HEK293 (cell line): Measurements from ENCODE around the gene SRMS.

ENCODE experiments used
- CTCF ChIA-PET: fragments of 350-600 bp; formaldehyde crosslinking; extraction: SDS; loops from one replicate; lab custom pipeline; 2021; ENCODE audit warnings: antibody characterized with exemption; lab: Yijun Ruan, JAX
- POLR2A ChIA-PET: fragments of 300-600 bp; formaldehyde crosslinking; extraction: SDS; loops from one replicate; lab custom pipeline; 2020; ENCODE audit warnings: antibody characterized with exemption, inconsistent platforms; lab: Yijun Ruan, JAX
- H3K27ac ChIP-seq: fragments of 200-500 bp; sonication (Bioruptor generic); 2 replicates; pipeline ENCODE4 v1.5.1; 2014; ENCODE audit warnings: low read depth, low read length, control low read depth, inconsistent platforms; ENCODE audit errors: extremely low read depth
- H3K36me3 ChIP-seq, 2 experiments: fragments of 200-500 bp in 1 of 2; sonication (Bioruptor generic) in 1 of 2; 1 replicate in 1 of 2; 2 replicates in 1 of 2; pipeline ENCODE4 v1.5.1; 2014 to 2017; ENCODE audit warnings: inconsistent platforms in 2 of 2, low read length in 2 of 2; ENCODE audit not compliant: control insufficient read depth in 2 of 2, insufficient read depth in 1 of 2
- H3K4me1 ChIP-seq: fragments of 200-500 bp; sonication (Bioruptor generic); 2 replicates; pipeline ENCODE4 v1.5.1; 2014; ENCODE audit warnings: mild to moderate bottlenecking, low read length, inconsistent platforms; ENCODE audit not compliant: control insufficient read depth, insufficient read depth
- H3K4me3 ChIP-seq: 2 replicates; pipeline ENCODE4 v1.5.1; 2011; ENCODE audit warnings: low read depth, mild to moderate bottlenecking, control low read depth, low read length, moderate library complexity
- H3K9me3 ChIP-seq: fragments of 200-500 bp; sonication (Bioruptor generic); 2 replicates; pipeline ENCODE4 v1.5.1; 2014; ENCODE audit warnings: low read depth, low read length, inconsistent platforms; ENCODE audit not compliant: control insufficient read depth, insufficient read depth
- GLIS1 ChIP-seq: fragments of 450-650 bp; formaldehyde crosslinking; IDR thresholded peaks from 2 replicates; pipeline ENCODE4 v1.5.1; 2016; ENCODE audit warnings: missing biosample characterization, missing genetic modification characterization
- KLF1 ChIP-seq: fragments of 450-650 bp; formaldehyde crosslinking; IDR thresholded peaks from 2 replicates; pipeline ENCODE4 v1.5.1; 2016; ENCODE audit warnings: missing biosample characterization, missing genetic modification characterization
- MYNN ChIP-seq: fragments of 450-650 bp; formaldehyde crosslinking; IDR thresholded peaks from 2 replicates; pipeline ENCODE4 v1.5.1; 2016; ENCODE audit warnings: missing biosample characterization, missing genetic modification characterization, borderline replicate concordance
- YY1 ChIP-seq: fragments of 450-650 bp; formaldehyde crosslinking; IDR thresholded peaks from 2 replicates; pipeline ENCODE4 v1.5.1; 2018; ENCODE audit warnings: missing biosample characterization, missing genetic modification characterization
- ZNF140 ChIP-seq: fragments of 450-650 bp; formaldehyde crosslinking; IDR thresholded peaks from 2 replicates; pipeline ENCODE4 v1.5.1; 2016; ENCODE audit warnings: missing biosample characterization, missing genetic modification characterization
- ZNF16 ChIP-seq: fragments of 450-650 bp; formaldehyde crosslinking; IDR thresholded peaks from 2 replicates; pipeline ENCODE4 v1.5.1; 2016; ENCODE audit warnings: low read depth, missing biosample characterization, missing genetic modification characterization
- ZNF184 ChIP-seq: fragments of 450-650 bp; IDR thresholded peaks from 2 replicates; pipeline ENCODE4 v1.5.1; 2018; ENCODE audit warnings: missing biosample characterization, mild to moderate bottlenecking, missing genetic modification characterization
- ZNF202 ChIP-seq: fragments of 450-650 bp; formaldehyde crosslinking; IDR thresholded peaks from 2 replicates; pipeline ENCODE4 v1.5.1; 2016; ENCODE audit warnings: missing biosample characterization, missing genetic modification characterization, borderline replicate concordance
- ZNF266 ChIP-seq: fragments of 450-650 bp; formaldehyde crosslinking; IDR thresholded peaks from 2 replicates; pipeline ENCODE4 v1.5.1; 2016; ENCODE audit warnings: missing biosample characterization, missing genetic modification characterization, low read depth
- ZNF549 ChIP-seq: fragments of 450-650 bp; IDR thresholded peaks from 2 replicates; pipeline ENCODE4 v1.5.1; 2018; ENCODE audit warnings: missing biosample characterization, missing genetic modification characterization, mild to moderate bottlenecking, inconsistent platforms, moderate library complexity
- ZNF585B ChIP-seq: fragments of 450-650 bp; formaldehyde crosslinking; IDR thresholded peaks from 2 replicates; pipeline ENCODE4 v1.5.1; 2016; ENCODE audit warnings: missing biosample characterization, missing genetic modification characterization
- ZNF600 ChIP-seq: fragments of 450-650 bp; formaldehyde crosslinking; IDR thresholded peaks from 2 replicates; pipeline ENCODE4 v1.5.1; 2016; ENCODE audit warnings: missing biosample characterization, missing genetic modification characterization
- ZNF791 ChIP-seq: fragments of 450-650 bp; formaldehyde crosslinking; IDR thresholded peaks from 2 replicates; pipeline ENCODE4 v1.5.1; 2016; ENCODE audit warnings: missing biosample characterization, missing genetic modification characterization
- TF ChIP-seq, protein P1 (sequence below): fragments of 450-650 bp; formaldehyde crosslinking; IDR thresholded peaks from 2 replicates; pipeline ENCODE4 v1.5.1; 2017; ENCODE audit warnings: missing biosample characterization, missing genetic modification characterization
- TF ChIP-seq, protein P2 (sequence below): fragments of 450-650 bp; formaldehyde crosslinking; optimal IDR thresholded peaks from 2 replicates; pipeline ENCODE3; 2016; ENCODE audit warnings: missing biosample characterization, mild to moderate bottlenecking, missing genetic modification characterization
- TF ChIP-seq, protein P3 (sequence below): fragments of 450-650 bp; formaldehyde crosslinking; IDR thresholded peaks from 2 replicates; pipeline ENCODE4 v1.5.1; 2016; ENCODE audit warnings: missing biosample characterization, missing genetic modification characterization
- TF ChIP-seq, protein P4 (sequence below): fragments of 450-650 bp; formaldehyde crosslinking; conservative IDR thresholded peaks from 2 replicates; pipeline ENCODE4 v1.5.1; 2016; ENCODE audit warnings: low read depth, missing biosample characterization, missing genetic modification characterization
- TF ChIP-seq, protein P5 (sequence below): fragments of 450-650 bp; formaldehyde crosslinking; IDR thresholded peaks from 2 replicates; pipeline ENCODE4 v1.5.1; 2016; ENCODE audit warnings: missing biosample characterization, missing genetic modification characterization
- TF ChIP-seq, protein P6 (sequence below): fragments of 450-650 bp; formaldehyde crosslinking; IDR thresholded peaks from 2 replicates; pipeline ENCODE4 v1.5.1; 2017; ENCODE audit warnings: missing biosample characterization, missing genetic modification characterization
- TF ChIP-seq, protein P7 (sequence below): fragments of 450-650 bp; formaldehyde crosslinking; IDR thresholded peaks from 2 replicates; pipeline ENCODE4 v1.5.1; 2016; ENCODE audit warnings: missing biosample characterization, missing genetic modification characterization

SRMS gene

DNA sequence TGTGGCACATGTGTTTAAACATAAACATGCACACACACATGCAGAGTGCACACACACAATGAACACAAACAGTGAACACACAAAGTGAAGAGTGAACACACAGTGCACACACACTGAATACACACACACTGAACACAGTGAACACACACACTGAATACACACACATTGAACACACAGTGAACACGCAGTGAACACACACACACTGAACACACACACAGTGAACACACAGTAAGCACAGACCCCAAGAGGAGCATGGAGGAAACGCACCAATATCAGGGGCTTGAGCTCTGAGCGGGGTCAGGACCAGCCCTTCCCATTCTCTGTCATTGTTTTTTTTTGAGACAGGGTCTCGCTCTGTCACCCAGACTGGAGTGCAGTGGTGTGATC is 43.6 kb upstream of the SRMS start:
- ChIA-PET CTCF (interaction anchor here (0.6 kb wide), 1 partner anchor 289 kb away, joined by 3 read pairs; no protein-coding TSS in a partner anchor), POLR2A (interaction anchor here (0.9 kb wide), 1 partner anchor 21 kb away, joined by 3 read pairs; no protein-coding TSS in a partner anchor)
- TF ChIP-seq, protein P1, sequence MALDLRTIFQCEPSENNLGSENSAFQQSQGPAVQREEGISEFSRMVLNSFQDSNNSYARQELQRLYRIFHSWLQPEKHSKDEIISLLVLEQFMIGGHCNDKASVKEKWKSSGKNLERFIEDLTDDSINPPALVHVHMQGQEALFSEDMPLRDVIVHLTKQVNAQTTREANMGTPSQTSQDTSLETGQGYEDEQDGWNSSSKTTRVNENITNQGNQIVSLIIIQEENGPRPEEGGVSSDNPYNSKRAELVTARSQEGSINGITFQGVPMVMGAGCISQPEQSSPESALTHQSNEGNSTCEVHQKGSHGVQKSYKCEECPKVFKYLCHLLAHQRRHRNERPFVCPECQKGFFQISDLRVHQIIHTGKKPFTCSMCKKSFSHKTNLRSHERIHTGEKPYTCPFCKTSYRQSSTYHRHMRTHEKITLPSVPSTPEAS (tag by site-specific recombination): peak; percentile 88
- TF ChIP-seq GLIS1 (tag by site-specific recombination): no peak
- TF ChIP-seq, protein P2, sequence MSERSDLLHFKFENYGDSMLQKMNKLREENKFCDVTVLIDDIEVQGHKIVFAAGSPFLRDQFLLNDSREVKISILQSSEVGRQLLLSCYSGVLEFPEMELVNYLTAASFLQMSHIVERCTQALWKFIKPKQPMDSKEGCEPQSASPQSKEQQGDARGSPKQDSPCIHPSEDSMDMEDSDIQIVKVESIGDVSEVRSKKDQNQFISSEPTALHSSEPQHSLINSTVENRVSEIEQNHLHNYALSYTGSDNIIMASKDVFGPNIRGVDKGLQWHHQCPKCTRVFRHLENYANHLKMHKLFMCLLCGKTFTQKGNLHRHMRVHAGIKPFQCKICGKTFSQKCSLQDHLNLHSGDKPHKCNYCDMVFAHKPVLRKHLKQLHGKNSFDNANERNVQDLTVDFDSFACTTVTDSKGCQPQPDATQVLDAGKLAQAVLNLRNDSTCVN (tag by site-specific recombination): no peak
- H3K27ac ChIP-seq: no peak overlapping the region
- no peaks in the 10 kb centered on the region for H3K4me1 ChIP-seq
- no peaks in the 10 kb centered on the region for H3K9me3 ChIP-seq
- H3K4me3 ChIP-seq: no peak overlapping the region
- H3K36me3 ChIP-seq: peaks cover 0 to 45% of the 10 kb centered on the region in 2 experiments; a peak in 2 of 3 replicates

DNA sequence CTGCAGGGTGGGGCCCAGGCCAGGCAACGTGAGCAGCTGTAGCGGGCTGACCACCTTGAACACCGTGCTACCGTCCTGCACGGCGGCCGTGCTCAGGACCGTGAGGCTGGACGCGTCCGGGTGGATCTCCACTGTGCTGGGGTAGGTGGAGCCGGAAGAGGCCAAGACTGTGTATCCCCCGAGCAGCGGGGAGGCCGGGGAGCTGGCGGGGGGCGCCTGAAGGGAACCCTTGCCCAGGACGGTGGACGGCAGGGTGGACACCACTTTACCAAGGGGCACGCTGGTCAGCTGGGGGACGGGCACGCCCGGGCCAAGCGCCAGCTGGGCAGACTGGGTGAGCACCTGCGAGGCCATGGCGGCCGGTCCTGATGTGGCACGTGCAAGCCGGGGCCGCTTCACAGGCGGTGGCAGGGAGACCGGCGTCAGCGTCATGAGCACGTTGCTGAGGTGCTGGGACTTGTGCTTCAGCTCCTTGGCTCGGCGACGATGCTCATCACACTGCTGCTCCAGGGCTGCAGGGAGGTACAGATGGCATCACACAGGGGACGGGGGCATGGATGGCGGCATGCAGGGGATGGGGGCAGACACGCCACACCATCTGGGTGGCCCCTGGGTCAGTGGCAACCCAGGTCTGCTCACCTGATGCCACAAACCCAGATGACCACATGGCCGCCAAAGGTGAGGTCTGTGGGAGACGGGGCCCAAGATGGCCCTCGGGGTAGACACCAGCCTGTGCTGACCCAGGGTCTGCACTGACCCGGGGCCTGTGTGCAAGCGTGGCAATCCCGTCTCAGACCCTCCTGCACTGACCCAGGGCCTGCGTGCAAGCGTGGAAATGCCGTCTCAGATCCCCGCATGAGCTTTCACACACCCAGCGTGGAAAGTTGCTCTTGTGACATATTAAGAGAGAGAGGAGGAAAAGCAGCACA is 42.9 kb upstream of the SRMS start:
- TF ChIP-seq ZNF791 (tag by site-specific recombination) (no peak), ZNF202 (tag by site-specific recombination) (no peak), ZNF184 (no peak), ZNF140 (tag by site-specific recombination) (no peak), ZNF549 (tag by site-specific recombination) (no peak), YY1 (no peak), MYNN (no peak), ZNF16 (no peak), KLF1 (tag by site-specific recombination) (no peak), ZNF585B (no peak), ZNF266 (tag by site-specific recombination) (no peak), ZNF600 (no peak)
- TF ChIP-seq, protein P3, sequence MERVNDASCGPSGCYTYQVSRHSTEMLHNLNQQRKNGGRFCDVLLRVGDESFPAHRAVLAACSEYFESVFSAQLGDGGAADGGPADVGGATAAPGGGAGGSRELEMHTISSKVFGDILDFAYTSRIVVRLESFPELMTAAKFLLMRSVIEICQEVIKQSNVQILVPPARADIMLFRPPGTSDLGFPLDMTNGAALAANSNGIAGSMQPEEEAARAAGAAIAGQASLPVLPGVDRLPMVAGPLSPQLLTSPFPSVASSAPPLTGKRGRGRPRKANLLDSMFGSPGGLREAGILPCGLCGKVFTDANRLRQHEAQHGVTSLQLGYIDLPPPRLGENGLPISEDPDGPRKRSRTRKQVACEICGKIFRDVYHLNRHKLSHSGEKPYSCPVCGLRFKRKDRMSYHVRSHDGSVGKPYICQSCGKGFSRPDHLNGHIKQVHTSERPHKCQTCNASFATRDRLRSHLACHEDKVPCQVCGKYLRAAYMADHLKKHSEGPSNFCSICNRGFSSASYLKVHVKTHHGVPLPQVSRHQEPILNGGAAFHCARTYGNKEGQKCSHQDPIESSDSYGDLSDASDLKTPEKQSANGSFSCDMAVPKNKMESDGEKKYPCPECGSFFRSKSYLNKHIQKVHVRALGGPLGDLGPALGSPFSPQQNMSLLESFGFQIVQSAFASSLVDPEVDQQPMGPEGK (tag by site-specific recombination): no peak
- TF ChIP-seq, protein P4, sequence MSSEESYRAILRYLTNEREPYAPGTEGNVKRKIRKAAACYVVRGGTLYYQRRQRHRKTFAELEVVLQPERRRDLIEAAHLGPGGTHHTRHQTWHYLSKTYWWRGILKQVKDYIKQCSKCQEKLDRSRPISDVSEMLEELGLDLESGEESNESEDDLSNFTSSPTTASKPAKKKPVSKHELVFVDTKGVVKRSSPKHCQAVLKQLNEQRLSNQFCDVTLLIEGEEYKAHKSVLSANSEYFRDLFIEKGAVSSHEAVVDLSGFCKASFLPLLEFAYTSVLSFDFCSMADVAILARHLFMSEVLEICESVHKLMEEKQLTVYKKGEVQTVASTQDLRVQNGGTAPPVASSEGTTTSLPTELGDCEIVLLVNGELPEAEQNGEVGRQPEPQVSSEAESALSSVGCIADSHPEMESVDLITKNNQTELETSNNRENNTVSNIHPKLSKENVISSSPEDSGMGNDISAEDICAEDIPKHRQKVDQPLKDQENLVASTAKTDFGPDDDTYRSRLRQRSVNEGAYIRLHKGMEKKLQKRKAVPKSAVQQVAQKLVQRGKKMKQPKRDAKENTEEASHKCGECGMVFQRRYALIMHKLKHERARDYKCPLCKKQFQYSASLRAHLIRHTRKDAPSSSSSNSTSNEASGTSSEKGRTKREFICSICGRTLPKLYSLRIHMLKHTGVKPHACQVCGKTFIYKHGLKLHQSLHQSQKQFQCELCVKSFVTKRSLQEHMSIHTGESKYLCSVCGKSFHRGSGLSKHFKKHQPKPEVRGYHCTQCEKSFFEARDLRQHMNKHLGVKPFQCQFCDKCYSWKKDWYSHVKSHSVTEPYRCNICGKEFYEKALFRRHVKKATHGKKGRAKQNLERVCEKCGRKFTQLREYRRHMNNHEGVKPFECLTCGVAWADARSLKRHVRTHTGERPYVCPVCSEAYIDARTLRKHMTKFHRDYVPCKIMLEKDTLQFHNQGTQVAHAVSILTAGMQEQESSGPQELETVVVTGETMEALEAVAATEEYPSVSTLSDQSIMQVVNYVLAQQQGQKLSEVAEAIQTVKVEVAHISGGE (tag by site-specific recombination): no peak
- TF ChIP-seq, protein P5, sequence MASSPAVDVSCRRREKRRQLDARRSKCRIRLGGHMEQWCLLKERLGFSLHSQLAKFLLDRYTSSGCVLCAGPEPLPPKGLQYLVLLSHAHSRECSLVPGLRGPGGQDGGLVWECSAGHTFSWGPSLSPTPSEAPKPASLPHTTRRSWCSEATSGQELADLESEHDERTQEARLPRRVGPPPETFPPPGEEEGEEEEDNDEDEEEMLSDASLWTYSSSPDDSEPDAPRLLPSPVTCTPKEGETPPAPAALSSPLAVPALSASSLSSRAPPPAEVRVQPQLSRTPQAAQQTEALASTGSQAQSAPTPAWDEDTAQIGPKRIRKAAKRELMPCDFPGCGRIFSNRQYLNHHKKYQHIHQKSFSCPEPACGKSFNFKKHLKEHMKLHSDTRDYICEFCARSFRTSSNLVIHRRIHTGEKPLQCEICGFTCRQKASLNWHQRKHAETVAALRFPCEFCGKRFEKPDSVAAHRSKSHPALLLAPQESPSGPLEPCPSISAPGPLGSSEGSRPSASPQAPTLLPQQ (tag by site-specific recombination): no peak
- TF ChIP-seq, protein P6, sequence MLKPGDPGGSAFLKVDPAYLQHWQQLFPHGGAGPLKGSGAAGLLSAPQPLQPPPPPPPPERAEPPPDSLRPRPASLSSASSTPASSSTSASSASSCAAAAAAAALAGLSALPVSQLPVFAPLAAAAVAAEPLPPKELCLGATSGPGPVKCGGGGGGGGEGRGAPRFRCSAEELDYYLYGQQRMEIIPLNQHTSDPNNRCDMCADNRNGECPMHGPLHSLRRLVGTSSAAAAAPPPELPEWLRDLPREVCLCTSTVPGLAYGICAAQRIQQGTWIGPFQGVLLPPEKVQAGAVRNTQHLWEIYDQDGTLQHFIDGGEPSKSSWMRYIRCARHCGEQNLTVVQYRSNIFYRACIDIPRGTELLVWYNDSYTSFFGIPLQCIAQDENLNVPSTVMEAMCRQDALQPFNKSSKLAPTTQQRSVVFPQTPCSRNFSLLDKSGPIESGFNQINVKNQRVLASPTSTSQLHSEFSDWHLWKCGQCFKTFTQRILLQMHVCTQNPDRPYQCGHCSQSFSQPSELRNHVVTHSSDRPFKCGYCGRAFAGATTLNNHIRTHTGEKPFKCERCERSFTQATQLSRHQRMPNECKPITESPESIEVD (tag by site-specific recombination): no peak
- TF ChIP-seq, protein P7, sequence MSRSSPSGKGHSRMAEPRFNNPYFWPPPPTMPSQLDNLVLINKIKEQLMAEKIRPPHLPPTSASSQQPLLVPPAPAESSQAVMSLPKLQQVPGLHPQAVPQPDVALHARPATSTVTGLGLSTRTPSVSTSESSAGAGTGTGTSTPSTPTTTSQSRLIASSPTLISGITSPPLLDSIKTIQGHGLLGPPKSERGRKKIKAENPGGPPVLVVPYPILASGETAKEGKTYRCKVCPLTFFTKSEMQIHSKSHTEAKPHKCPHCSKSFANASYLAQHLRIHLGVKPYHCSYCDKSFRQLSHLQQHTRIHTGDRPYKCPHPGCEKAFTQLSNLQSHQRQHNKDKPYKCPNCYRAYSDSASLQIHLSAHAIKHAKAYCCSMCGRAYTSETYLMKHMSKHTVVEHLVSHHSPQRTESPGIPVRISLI (tag by site-specific recombination): no peak
- no peaks in the 10 kb centered on the region for H3K4me1 ChIP-seq
- H3K27ac ChIP-seq: no peak overlapping the region
- H3K4me3 ChIP-seq: no peak overlapping the region
- no peaks in the 10 kb centered on the region for H3K9me3 ChIP-seq
- H3K36me3 ChIP-seq: peaks cover 0 to 42% of the 10 kb centered on the region in 2 experiments; a peak in 2 of 3 replicates
- CTCF ChIA-PET: no interaction called here
- POLR2A ChIA-PET: no interaction called here
